ENCODE data around the gene SLC25A17.
"Not testable (repeated sequence)": the region's sequence is repeated elsewhere in the genome, so short reads cannot be mapped to it uniquely, and the experiment has no call there.

Gene SLC25A17

GRCh38 chr22:40764763-40765441 lies 54.2 kb downstream of the SLC25A17 start:
- H3K9me3 ChIP-seq (ENCODE audit: insufficient read depth, low read length, severe bottlenecking) = no peaks in the 10 kb centered on the region
- no peak overlapping the region for H2AFZ ChIP-seq (ENCODE audit: low read depth, low read length)
- H3K27ac ChIP-seq (ENCODE audit: low read length) = no peak overlapping the region
- no peak for DNase-seq
- TF ChIP-seq EZH2 (IDR thresholded peaks at IDR 0.05; ENCODE audit: borderline replicate concordance, low read depth, low read length, severe bottlenecking) = no peak
- no peak for TF ChIP-seq CTCF (IDR thresholded peaks at IDR 0.05; ENCODE audit: borderline replicate concordance, extremely low read depth, low read length, poor library complexity, severe bottlenecking)
- no peak overlapping the region for H3K9ac ChIP-seq (ENCODE audit: low read depth, low read length)
- no peak overlapping the region for H3K4me2 ChIP-seq (ENCODE audit: insufficient read depth, low read length)
- no peak overlapping the region for H3K4me3 ChIP-seq (ENCODE audit: low read depth in 1 of 2, low read length in 2 of 2)
- H4K20me1 ChIP-seq (ENCODE audit: insufficient read depth, low read length) = no peaks in the 10 kb centered on the region
- peaks cover 7% of the 10 kb centered on the region; the same call in 1 of the 2 replicates for H3K36me3 ChIP-seq (ENCODE audit: insufficient read depth, low read length)
- no peaks in the 10 kb centered on the region for H3K27me3 ChIP-seq (ENCODE audit: insufficient read depth, low read length, poor library complexity)
- H3K4me1 ChIP-seq (ENCODE audit: insufficient read depth, low read length) = peaks cover 12% of the 10 kb centered on the region; the same call in 1 of the 2 replicates
- H3K79me2 ChIP-seq (ENCODE audit: insufficient read depth, low read length) = no peaks in the 10 kb centered on the region
- ATAC-seq (ENCODE audit: insufficient read depth, low read depth) = no peak

- Histone ChIP-seq H3K9me3 (ENCODE audit: insufficient read depth, low read length, severe bottlenecking) (no peaks in the 10 kb centered on the region), H2AFZ (ENCODE audit: low read depth, low read length) (no peak overlapping the region; the same call in 1 of the 2 replicates), H3K4me1 (ENCODE audit: insufficient read depth, low read length) (peaks cover 17% of the 10 kb centered on the region), H3K27ac (ENCODE audit: low read length) (peak overlapping the region; percentile 39; the same call in 1 of the 2 replicates), H3K27me3 (ENCODE audit: insufficient read depth, low read length, poor library complexity) (no peaks in the 10 kb centered on the region), H4K20me1 (ENCODE audit: insufficient read depth, low read length) (no peaks in the 10 kb centered on the region), H3K4me3 (ENCODE audit: low read depth in 1 of 2, low read length in 2 of 2) (no peak overlapping the region), H3K4me2 (ENCODE audit: insufficient read depth, low read length) (no peak overlapping the region), H3K9ac (ENCODE audit: low read depth, low read length) (no peak overlapping the region), H3K79me2 (ENCODE audit: insufficient read depth, low read length) (no peaks in the 10 kb centered on the region), H3K36me3 (ENCODE audit: insufficient read depth, low read length) (no peaks in the 10 kb centered on the region)
- no peak for ATAC-seq (ENCODE audit: insufficient read depth, low read depth)
- no peak for DNase-seq
- TF ChIP-seq EZH2 (IDR thresholded peaks at IDR 0.05; ENCODE audit: borderline replicate concordance, low read depth, low read length, severe bottlenecking) (no peak), CTCF (IDR thresholded peaks at IDR 0.05; ENCODE audit: borderline replicate concordance, extremely low read depth, low read length, poor library complexity, severe bottlenecking) (no peak)
Measured at GRCh38 chr22:40759294-40759840, 59.8 kb downstream of the SLC25A17 start.

GRCh38 chr22:40758851-40759250 lies 60.3 kb downstream of the SLC25A17 start:
- H3K4me2 ChIP-seq (ENCODE audit: insufficient read depth, low read length) = not testable (repeated sequence)

GRCh38 chr22:40758390-40758789 lies 60.8 kb downstream of the SLC25A17 start:
- H3K9me3 ChIP-seq (ENCODE audit: insufficient read depth, low read length, severe bottlenecking) = peaks cover 5% of the 10 kb centered on the region
- no peak overlapping the region for H3K4me3 ChIP-seq (ENCODE audit: low read depth in 1 of 2, low read length in 2 of 2)
- DNase-seq (no peak), ATAC-seq (ENCODE audit: insufficient read depth, low read depth) (no peak)
- H3K27ac ChIP-seq (ENCODE audit: low read length) = no peak overlapping the region
- no peak for TF ChIP-seq EZH2 (IDR thresholded peaks at IDR 0.05; ENCODE audit: borderline replicate concordance, low read depth, low read length, severe bottlenecking)
- no peak for TF ChIP-seq CTCF (IDR thresholded peaks at IDR 0.05; ENCODE audit: borderline replicate concordance, extremely low read depth, low read length, poor library complexity, severe bottlenecking)
- peak overlapping the region; percentile 25; the same call in 1 of the 2 replicates for H2AFZ ChIP-seq (ENCODE audit: low read depth, low read length)
- no peaks in the 10 kb centered on the region for H3K36me3 ChIP-seq (ENCODE audit: insufficient read depth, low read length)
- no peaks in the 10 kb centered on the region for H3K27me3 ChIP-seq (ENCODE audit: insufficient read depth, low read length, poor library complexity)
- peaks cover 17% of the 10 kb centered on the region for H3K4me1 ChIP-seq (ENCODE audit: insufficient read depth, low read length)
- H3K9ac ChIP-seq (ENCODE audit: low read depth, low read length) = no peak overlapping the region
- no peaks in the 10 kb centered on the region for H4K20me1 ChIP-seq (ENCODE audit: insufficient read depth, low read length)
- no peak overlapping the region for H3K4me2 ChIP-seq (ENCODE audit: insufficient read depth, low read length)
- no peaks in the 10 kb centered on the region for H3K79me2 ChIP-seq (ENCODE audit: insufficient read depth, low read length)

More at GRCh38 chr22:40758851-40759250, 60.3 kb downstream of the SLC25A17 start:
- H3K4me3 ChIP-seq (ENCODE audit: low read depth in 1 of 2, low read length in 2 of 2); H2AFZ ChIP-seq (ENCODE audit: low read depth, low read length); H3K9ac ChIP-seq (ENCODE audit: low read depth, low read length); H3K36me3 ChIP-seq (ENCODE audit: insufficient read depth, low read length); H3K27ac ChIP-seq (ENCODE audit: low read length); ATAC-seq (ENCODE audit: insufficient read depth, low read depth); H3K79me2 ChIP-seq (ENCODE audit: insufficient read depth, low read length); H3K27me3 ChIP-seq (ENCODE audit: insufficient read depth, low read length, poor library complexity); H4K20me1 ChIP-seq (ENCODE audit: insufficient read depth, low read length); H3K9me3 ChIP-seq (ENCODE audit: insufficient read depth, low read length, severe bottlenecking); DNase-seq: not testable (repeated sequence)
- H3K4me1 ChIP-seq (ENCODE audit: insufficient read depth, low read length) = peaks cover 17% of the 10 kb centered on the region

All from DND-41 (cell line).